PC-9 (cell line): ENCODE results near the gene FARP1. TPM values are rescaled to one million over a fixed set of nuclear protein-coding genes. Genes with fewer than 3 reads are reported as not detected.

Experiments used
- BruUV-seq: library from RNA; stranded (reverse); fragments of 400-500 nt; replicated peaks from 2 replicates; lab custom pipeline; 2021; lab: Mats Ljungman, UMichigan
- CTCF ChIA-PET: fragments of 300-600 bp; sonication (Branson Sonifier 250); formaldehyde crosslinking; loops from one replicate; lab custom pipeline; 2022; ENCODE audit warnings: antibody characterized with exemption; lab: Charles Lee
- POLR2A ChIA-PET: fragments of 300-600 bp; sonication (Branson Sonifier 250); formaldehyde crosslinking; loops from one replicate; lab custom pipeline; 2022; ENCODE audit warnings: antibody characterized with exemption; ENCODE audit not compliant: unreplicated experiment; lab: Charles Lee
- DNase-seq, 2 experiments: peaks; one replicate each; pipeline versions ENCODE4 v3.0.0 to v3.0.0-alpha.2; 2015 to 2022; ENCODE audit warnings: mixed read lengths in 1 of 2
- H2AFZ ChIP-seq: fragments of 200-600 bp; sonication (generic); 2 replicates; pipeline ENCODE4 v1.8.1; 2017; ENCODE audit warnings: antibody characterized with exemption
- H3F3A ChIP-seq: fragments of 200-600 bp; sonication (generic); 2 replicates; pipeline ENCODE4 v1.8.1; 2017; ENCODE audit warnings: antibody characterized with exemption, mild to moderate bottlenecking, low read depth; ENCODE audit not compliant: insufficient read depth
- H3K27ac ChIP-seq: fragments of 200-600 bp; sonication (generic); 2 replicates; pipeline ENCODE4 v1.6.1; 2016; ENCODE audit warnings: mixed run types
- H3K27me3 ChIP-seq: fragments of 200-600 bp; sonication (generic); 2 replicates; pipeline ENCODE4 v1.6.1; 2016; ENCODE audit warnings: low read depth, mixed run types; ENCODE audit not compliant: insufficient read depth
- H3K36me3 ChIP-seq: fragments of 200-600 bp; sonication (generic); 2 replicates; pipeline ENCODE4 v1.6.1; 2016; ENCODE audit warnings: low read depth, mixed run types
- H3K4me1 ChIP-seq: fragments of 200-600 bp; sonication (generic); replicated peaks from 2 replicates; pipeline ENCODE4 v1.6.1; 2016; ENCODE audit warnings: mixed run types; ENCODE audit not compliant: insufficient read depth
- H3K4me2 ChIP-seq: fragments of 200-600 bp; sonication (generic); 2 replicates; pipeline ENCODE4 v1.6.1; 2017; ENCODE audit warnings: mixed run types
- H3K4me3 ChIP-seq: fragments of 200-600 bp; sonication (generic); 2 replicates; pipeline ENCODE4 v1.6.1; 2016; ENCODE audit warnings: mixed run types
- H3K79me2 ChIP-seq: fragments of 200-600 bp; sonication (generic); 2 replicates; pipeline ENCODE4 v1.6.1; 2017; ENCODE audit warnings: low read depth, mixed run types
- H3K9me2 ChIP-seq: fragments of 200-600 bp; sonication (generic); 2 replicates; pipeline ENCODE4 v1.8.1; 2017; ENCODE audit warnings: mild to moderate bottlenecking; ENCODE audit not compliant: insufficient read depth
- H3K9me3 ChIP-seq: fragments of 200-600 bp; sonication (generic); 2 replicates; pipeline ENCODE4 v1.8.1; 2016; ENCODE audit warnings: low read depth; ENCODE audit not compliant: insufficient read depth
- H4K20me1 ChIP-seq: fragments of 200-600 bp; sonication (generic); 2 replicates; pipeline ENCODE4 v1.8.1; 2017; ENCODE audit not compliant: insufficient read depth
- EZH2 ChIP-seq: fragments of 200-600 bp; sonication (generic); IDR thresholded peaks from 2 replicates; pipeline ENCODE4 v1.8.0; 2017; ENCODE audit warnings: antibody characterized with exemption, low read depth
- intact Hi-C: fragments of 100-400 bp; cut with micrococcal nuclease; formaldehyde crosslinking; loops from one replicate; pipeline ENCODE4 v1.10.0; 2022; ENCODE audit not compliant: unreplicated experiment
- total RNA-seq: library from RNA; stranded (reverse); gene quantifications from 2 replicates; pipeline ENCODE4 v1.2.3, GENCODE V29; 2021
- TF ChIP-seq, protein P1 (sequence below): fragments of 200-600 bp; sonication (generic); conservative IDR thresholded peaks from 2 replicates; pipeline ENCODE4 v1.6.1; 2017; ENCODE audit warnings: mixed run types, antibody characterized with exemption, mild to moderate bottlenecking, moderate library complexity

Gene FARP1
- total RNA-seq, 1 experiment from 2014 or later = 62.1 TPM

DNA sequence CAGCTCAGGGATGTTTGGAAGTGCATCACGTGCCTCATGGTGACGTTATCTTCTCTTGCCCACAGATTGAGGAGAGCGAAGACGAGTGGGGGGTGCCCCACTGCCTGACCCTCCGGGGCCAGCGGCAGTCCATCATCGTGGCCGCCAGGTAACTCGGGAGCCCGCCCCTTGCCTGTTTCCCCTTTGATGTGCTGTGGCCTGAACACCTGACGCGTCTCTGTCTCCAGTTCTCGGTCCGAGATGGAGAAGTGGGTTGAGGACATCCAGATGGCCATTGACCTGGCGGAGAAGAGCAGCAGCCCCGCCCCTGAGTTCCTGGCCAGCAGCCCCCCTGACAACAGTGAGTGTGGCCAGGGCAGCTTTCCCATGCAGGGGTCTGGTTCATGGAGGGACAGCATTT, 297.0 kb downstream of the FARP1 start:
- POLR2A ChIA-PET = no interaction called here
- Histone ChIP-seq H4K20me1 (no peaks in the 10 kb centered on the region), H3K4me1 (0 out of 2 replicates have a peak, but pooled peaks cover under 1% of the 10 kb centered on the region), H3K4me2 (no peak overlapping the region), H2AFZ (no peak overlapping the region), H3K27me3 (no peaks in the 10 kb centered on the region), H3K27ac (no peak overlapping the region), H3K9me2 (no peaks in the 10 kb centered on the region), H3K79me2 (no peaks in the 10 kb centered on the region), H3K9me3 (no peaks in the 10 kb centered on the region), H3K36me3 (no peaks in the 10 kb centered on the region), H3K4me3 (no peak overlapping the region), H3F3A (peaks cover 3% of the 10 kb centered on the region)
- no TSS peak for BruUV-seq
- intact Hi-C loops = loop anchor here (10.0 kb wide), 1 partner anchor 405 kb away; no protein-coding TSS in a partner anchor
- no peak for TF ChIP-seq EZH2
- TF ChIP-seq, protein P1, sequence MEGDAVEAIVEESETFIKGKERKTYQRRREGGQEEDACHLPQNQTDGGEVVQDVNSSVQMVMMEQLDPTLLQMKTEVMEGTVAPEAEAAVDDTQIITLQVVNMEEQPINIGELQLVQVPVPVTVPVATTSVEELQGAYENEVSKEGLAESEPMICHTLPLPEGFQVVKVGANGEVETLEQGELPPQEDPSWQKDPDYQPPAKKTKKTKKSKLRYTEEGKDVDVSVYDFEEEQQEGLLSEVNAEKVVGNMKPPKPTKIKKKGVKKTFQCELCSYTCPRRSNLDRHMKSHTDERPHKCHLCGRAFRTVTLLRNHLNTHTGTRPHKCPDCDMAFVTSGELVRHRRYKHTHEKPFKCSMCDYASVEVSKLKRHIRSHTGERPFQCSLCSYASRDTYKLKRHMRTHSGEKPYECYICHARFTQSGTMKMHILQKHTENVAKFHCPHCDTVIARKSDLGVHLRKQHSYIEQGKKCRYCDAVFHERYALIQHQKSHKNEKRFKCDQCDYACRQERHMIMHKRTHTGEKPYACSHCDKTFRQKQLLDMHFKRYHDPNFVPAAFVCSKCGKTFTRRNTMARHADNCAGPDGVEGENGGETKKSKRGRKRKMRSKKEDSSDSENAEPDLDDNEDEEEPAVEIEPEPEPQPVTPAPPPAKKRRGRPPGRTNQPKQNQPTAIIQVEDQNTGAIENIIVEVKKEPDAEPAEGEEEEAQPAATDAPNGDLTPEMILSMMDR = no peak
- CTCF ChIA-PET = no interaction called here
- DNase-seq = no peak

DNA sequence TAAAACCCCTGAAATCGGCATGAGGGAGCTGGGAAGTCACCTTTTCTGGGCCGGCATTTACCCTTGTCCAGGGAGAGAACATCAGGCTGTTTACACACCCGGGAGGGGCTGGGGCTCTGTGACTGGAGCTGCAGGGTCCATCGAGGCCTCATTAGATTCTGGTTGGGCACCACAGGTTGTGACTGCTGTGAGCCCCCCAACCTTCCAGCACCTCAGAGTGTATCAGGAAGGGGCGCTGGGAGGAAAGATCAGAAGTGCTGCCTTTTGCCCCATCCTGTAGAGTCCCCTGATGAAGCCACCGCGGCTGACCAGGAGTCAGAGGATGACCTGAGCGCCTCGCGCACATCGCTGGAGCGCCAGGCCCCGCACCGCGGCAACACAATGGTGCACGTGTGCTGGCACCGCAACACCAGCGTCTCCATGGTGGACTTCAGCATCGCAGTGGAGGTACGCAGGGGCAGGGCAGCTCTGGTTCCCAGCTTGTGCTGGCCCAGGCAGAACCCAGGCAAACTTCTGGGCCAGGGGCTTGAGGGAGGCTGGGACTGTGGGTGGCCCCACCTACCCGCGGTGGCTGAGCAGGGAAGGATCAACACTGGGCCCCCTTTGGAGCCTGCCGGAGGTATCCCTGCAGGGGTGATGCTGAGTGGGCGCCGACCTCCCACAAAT, 297.6 kb downstream of the FARP1 start:
- Histone ChIP-seq H3K4me1 (peaks cover 4% of the 10 kb centered on the region; the same call in 1 of the 2 replicates), H3K27ac (no peak overlapping the region), H3K36me3 (no peaks in the 10 kb centered on the region), H3K4me2 (no peak overlapping the region), H3K9me2 (no peaks in the 10 kb centered on the region), H3K4me3 (no peak overlapping the region), H4K20me1 (no peaks in the 10 kb centered on the region), H3F3A (no peaks in the 10 kb centered on the region; the same call in none of the 2 replicates), H3K79me2 (no peaks in the 10 kb centered on the region), H2AFZ (no peak overlapping the region), H3K27me3 (no peaks in the 10 kb centered on the region), H3K9me3 (no peaks in the 10 kb centered on the region)
- DNase-seq = no peak
- BruUV-seq = no TSS peak
- intact Hi-C loops = loop anchor here (10.0 kb wide), 1 partner anchor 404 kb away; no protein-coding TSS in a partner anchor
- POLR2A ChIA-PET = no interaction called here
- TF ChIP-seq, protein P1 = no peak
- no peak for TF ChIP-seq EZH2
- CTCF ChIA-PET = no interaction called here

DNA sequence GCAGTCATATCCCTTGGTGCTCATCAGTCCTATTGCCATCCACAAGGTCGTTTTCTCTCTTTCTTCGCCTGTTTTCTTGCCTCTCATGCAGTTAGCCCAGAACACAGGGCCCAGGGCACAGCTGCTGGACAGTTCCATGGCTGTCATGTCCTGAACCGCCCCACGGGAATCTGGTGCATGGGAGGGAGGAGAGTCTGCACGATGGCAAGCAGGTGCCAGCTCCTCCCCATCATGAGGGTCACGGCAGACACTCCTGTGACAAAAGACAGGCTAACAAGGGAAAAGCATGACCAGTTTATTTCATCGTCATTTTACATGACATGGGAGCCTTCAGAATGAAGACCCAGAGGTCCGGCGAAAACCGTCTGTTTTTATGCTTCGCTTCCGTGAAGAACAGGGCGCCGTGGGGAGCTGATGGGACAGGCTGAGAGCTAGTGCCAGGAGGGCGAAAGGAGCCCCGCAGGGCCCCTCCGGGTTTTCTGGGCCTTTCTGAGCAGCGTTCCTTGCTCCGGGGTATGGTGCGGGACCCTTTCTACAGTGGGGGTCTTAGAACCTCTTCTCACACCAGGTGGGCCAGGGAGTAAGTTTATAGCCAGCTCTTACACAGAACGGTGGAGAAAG, 298.3 kb downstream of the FARP1 start:
- no peak for TF ChIP-seq EZH2
- TF ChIP-seq, protein P1 = no peak
- Histone ChIP-seq H3K79me2 (no peaks in the 10 kb centered on the region), H2AFZ (no peak overlapping the region), H4K20me1 (no peaks in the 10 kb centered on the region), H3K27me3 (no peaks in the 10 kb centered on the region), H3K36me3 (no peaks in the 10 kb centered on the region), H3K9me2 (no peaks in the 10 kb centered on the region), H3K4me2 (no peak overlapping the region), H3F3A (peaks cover 4% of the 10 kb centered on the region; the same call in 1 of the 2 replicates), H3K27ac (no peak overlapping the region), H3K4me1 (peaks cover 4% of the 10 kb centered on the region; the same call in 1 of the 2 replicates), H3K4me3 (no peak overlapping the region), H3K9me3 (no peaks in the 10 kb centered on the region)
- DNase-seq = no peak
- ChIA-PET CTCF (no interaction called here), POLR2A (no interaction called here)
- no TSS peak for BruUV-seq
- intact Hi-C loops = loop anchor here (10.0 kb wide), 1 partner anchor 404 kb away; no protein-coding TSS in a partner anchor
